CD4-positive, alpha-beta T cell treated with Interleukin-6 for 4 hours (primary cell): ENCODE results near the gene KLHL18.
A peak's percentile ranks its signal among the peaks of the same experiment; 100 is the strongest.
"Not testable (repeated sequence)": the region's sequence is repeated elsewhere in the genome, so short reads cannot be mapped to it uniquely, and the experiment has no call there.

ENCODE experiments used
- DNase-seq: peaks from one replicate; pipeline ENCODE4 v3.0.0-alpha.2; 2020; ENCODE audit warnings: mixed read lengths

Gene KLHL18

DNA sequence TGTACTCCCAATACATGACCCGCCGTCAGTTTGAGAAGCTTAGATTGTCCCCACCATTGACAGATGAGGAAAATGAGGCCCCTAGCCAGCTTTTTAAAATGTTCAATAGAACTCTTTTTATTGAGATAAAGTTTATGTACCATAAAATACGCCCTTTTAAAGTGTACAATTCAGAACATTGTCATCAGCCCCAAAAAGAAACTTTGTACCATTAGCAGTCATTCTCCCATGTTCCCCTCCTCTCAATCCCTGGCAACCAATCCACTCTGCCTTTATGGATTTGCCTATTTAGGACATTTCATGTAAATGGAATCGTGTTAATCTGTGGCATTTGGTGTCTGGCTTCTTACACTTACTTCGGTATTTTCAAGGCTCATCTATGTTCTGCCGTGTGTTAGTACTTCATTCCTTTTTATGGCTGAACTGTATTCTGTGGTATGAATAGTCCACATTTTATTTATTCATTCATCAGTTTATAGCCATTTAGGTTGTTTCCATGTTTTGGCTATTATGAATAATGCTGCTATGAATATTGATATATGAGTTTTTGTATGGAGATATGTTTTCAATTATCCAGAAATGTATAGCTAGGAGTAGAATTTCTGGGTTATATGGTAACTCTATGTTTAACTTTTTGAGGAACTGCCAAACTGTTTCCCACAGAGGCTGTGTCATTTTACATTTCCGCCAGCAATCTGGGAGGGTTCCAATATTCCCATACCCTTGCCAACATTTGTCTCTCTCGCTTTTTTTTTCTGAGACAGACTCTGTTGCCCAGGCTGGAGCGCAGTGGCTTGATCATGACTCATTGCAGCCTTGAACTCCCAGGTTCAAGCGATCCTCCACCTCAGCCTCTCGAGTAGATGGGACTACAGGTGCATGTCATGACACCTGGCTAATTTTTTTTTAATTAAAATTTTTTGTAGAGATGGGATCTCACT, 82.7 kb downstream of the KLHL18 start:
- DNase-seq = no peak

- DNase-seq = no peak
Measured at GRCh38 chr3:47366833-47367232, 84.1 kb downstream of the KLHL18 start.

DNA sequence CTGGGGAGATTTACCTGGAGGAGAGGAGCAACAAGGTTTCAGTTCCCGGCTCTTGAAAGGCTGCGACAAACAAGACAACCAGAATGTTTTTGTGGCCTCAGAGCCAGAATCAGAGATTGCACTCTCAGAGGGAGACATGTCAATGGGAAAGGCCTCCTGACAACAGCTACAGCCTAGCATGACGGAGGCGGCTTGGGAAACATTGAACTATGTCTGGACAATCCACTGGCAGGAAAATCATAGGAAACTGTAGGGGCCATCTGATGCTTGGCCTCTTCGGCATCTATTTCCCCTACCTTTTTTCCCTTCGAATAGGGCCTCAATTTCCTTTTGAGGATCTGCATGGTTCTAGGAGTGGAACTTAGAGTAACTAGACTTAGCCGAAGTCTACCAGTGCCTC, 84.9 kb downstream of the KLHL18 start:
- DNase-seq = no peak

DNA sequence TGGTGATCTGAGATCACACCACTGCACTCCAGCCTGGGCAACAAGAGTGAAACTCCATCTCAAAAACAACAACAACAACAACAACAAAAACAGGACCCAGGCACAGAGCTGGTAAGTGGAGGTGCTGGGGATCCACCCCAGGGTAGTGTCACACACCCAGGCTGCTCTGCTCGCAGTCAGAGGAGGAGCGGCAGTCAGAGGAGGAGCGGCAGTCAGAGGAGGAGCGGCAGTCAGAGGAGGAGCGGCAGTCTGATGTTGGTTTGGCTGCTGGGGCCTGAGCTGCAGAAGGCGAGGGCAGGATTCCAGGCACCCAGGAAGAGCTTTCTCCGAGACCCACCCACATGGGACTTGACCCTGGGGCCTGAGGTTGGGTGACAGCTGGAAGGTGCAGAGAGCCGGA, 87.3 kb downstream of the KLHL18 start:
- not testable (repeated sequence) for DNase-seq

DNA sequence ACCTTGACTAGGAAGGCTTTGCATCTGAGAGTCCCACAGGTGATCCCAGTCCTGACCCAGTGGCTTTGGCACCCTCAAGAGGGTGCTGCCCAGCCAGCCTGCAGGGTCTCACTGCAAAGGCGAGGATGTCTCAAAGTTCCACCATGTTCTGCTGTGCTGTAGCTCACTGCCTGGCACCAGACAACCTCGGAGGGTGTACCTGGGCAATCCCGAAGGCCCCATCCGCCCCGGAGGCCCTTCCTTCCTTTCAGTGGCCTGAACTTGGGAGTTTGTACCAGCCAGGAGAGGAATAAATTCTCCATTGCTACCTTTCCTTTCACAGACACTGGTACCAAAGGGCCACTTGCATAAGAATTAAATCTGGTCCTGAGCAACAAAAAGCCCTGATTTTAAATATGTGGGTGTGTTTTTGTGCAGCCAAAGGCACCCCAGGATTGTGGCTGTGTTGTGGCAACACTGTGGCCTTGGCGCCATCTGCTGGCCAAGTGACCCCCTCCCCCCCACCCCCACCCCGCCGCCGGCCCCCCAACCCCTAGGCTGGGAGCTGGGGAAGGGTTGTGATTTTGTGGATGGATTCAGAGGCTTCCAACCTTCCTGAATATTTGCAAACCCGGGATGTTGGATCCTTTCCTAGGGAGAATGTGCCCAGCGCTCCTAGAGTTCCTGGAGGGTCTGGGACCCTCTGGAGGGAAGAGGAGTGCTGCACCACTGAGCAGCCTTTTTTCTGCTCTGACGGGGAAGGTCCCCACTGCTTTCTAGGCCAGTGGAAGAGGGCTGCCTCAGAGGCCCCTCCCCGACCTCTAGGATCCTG, 88.3 kb downstream of the KLHL18 start:
- peak; percentile 58 for DNase-seq

DNA sequence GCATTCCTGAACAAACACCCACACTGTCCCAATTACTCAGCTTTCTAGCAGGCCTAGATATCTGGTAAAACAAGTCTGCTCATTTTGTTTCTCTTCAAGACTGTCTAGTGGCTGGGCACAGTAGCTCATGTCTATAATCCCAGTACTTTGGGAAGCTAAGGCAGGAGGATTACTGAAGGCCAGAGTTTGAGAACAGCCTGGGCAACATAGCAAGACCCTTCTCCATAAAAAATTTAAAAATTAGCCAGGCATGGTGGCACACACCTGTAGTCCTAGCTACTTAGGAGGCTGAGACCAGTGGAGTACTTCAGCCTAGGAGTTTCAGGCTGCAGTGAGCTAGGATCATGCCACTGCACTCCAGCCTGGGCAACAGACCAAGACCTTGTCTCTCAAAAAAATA, 91.8 kb downstream of the KLHL18 start:
- DNase-seq = no peak

- DNase-seq = no peak
Measured at GRCh38 chr3:47376393-47376792, 93.6 kb downstream of the KLHL18 start.

DNA sequence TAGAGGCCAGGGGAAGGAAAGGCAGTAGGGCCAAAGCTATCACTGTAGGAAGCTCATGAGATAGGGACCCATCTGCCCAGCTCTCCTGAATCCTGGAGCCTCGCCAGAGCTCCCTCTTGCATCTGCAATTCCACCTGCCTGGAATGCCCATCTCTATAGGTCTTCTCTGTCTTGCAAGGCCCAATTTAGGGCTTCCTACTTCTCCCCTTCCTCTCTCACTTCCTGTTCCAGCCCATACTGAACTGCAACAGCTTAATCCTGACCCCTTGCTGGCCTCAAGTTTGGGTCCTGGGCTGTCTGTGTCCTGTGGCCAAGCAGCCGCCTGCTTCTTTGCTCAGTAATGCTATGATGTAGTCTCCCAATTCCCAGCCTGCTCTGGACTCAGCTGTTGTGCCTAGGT, 94.4 kb downstream of the KLHL18 start:
- DNase-seq = no peak

DNA sequence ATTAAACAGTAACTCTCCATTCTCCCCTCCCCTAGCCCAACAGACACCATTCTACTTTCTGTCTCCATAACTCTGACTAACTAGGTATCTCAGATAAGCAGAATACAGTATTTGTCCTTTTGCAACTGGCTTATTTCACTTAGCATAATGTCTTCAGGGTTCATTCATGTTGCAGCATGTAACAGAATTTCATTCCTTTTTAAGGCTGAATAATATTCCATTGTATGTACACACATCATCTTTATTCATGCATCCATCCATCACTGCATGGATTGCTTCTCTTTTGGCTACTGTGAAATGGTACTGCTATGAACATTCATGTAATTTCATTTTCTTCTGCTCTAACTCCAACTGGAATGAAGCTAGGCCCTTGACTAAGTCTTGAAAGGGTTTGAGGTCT, 96.1 kb downstream of the KLHL18 start:
- DNase-seq = no peak

GRCh38 chr3:47379411-47379899, 96.7 kb downstream of the KLHL18 start:
- DNase-seq = no peak

- DNase-seq = no peak
Measured at GRCh38 chr3:47380026-47380600, 97.4 kb downstream of the KLHL18 start.

GRCh38 chr3:47380601-47381316, 98.0 kb downstream of the KLHL18 start, which contains the start of gene PTPN23:
TSS of gene PTPN23 (plus strand) at chr3:47381021. CDS start at chr3:47381097, 76 bp downstream.
- DNase-seq = peak; percentile 99

- DNase-seq = peak; percentile 80
Measured at GRCh38 chr3:47381317-47382157, 98.8 kb downstream of the KLHL18 start.

- no peak for DNase-seq
Measured at GRCh38 chr3:47384425-47384824, 101.7 kb downstream of the KLHL18 start.

DNA sequence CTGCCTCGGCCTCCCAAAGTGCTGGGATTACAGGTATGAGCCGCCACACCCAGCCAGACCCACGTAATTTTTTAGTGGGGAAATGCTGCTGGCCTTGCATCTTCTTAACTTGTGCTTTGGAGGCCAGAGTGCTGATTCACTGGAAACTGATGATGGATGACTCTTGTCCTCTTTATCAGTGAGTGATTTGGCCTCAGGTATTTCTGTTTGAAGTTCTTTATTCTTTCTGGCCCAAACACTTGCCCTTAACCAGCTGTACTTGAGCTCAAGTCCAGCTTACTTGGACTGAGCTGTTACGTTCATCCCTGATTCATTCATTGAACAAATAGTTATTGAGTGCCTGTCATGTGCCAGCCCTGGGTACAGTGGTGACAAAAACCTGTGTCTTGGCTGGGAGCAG, 102.3 kb downstream of the KLHL18 start:
- DNase-seq = no peak

DNA sequence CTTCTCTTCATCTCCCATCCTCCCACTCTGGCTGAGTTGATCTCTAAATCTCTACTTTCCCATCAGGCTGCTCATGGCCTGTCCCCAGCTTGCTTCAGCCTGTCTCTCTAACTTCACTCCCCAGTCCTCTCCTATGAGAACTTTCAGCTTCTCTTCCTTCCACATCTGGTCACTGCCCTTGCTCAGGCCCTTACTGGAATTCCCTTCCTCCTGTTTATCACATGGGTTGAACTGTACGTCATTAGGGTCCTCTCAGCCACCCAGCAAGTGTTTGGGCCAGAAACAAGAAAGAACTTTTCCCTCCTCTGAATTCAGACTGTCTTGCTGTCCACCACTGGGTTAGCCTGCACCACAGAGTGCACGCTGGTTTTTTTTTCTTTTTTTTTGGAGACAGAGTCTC, 103.1 kb downstream of the KLHL18 start:
- no peak for DNase-seq

DNA sequence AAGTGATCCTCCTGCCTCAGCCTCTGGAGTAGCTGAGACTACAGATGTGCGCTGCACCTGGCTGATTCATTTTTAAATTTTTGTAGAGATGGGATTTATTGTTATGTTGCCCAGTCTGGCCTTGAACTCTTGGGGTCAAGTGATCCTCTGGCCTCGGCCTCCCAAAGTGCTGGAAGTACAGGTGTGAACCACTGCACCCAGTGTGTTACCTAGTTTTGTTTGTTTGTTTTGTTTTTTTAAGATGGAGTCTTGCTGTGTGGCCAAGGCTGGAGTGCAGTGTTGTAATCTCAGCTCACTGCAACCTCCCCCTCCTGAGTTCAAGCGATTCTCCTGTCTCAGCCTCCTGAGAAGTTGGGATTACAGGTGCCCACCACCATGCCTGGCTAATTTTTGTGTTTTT, 110.2 kb downstream of the KLHL18 start:
- no peak for DNase-seq

DNA sequence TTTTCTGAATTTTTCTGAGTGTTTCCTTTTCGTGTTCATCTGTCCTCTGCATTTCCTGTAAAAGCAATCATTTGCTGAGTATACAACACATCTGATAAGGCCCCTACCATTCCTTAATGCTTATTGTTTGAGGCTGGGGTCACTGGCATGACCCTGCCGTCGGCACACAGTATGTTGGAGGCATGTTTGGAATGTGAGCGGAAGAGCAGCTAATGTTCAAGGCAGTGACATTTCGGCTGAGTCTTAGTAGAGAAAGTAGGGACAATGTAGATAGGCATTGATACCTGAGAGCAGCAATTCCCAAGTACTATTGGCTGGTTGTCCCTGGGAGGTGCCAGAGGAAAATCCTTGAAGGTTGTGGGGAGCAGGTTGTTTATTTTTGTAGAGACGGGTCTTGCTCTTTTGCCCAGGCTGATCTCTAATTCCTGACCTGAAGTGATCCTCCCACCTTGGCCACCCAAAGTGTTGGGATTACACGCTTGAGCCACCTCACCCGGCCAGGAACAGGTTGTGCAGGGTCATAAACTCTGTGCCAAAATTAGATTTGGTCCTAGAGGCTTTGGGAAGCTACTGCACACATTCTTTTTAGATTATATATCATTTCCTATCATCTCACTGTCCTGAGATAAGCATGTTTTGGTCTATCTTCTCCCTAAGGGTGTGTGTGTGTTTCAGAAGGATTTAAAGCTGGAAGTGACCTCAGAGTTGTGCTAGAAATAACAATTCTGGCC, 111.6 kb downstream of the KLHL18 start:
- DNase-seq = no peak

GRCh38 chr3:47394881-47395280, 112.1 kb downstream of the KLHL18 start:
- no peak for DNase-seq
